Ishikawa (cell line): ENCODE measurements around the gene ARHGAP26.

ENCODE experiments used
- CEBPB ChIP-seq: IDR thresholded peaks from 2 replicates; pipeline ENCODE4 v1.6.1; 2012
- CREB1 ChIP-seq: IDR thresholded peaks from 2 replicates; pipeline ENCODE4 v1.6.1; 2012; ENCODE audit warnings: low read depth
- EGR1 ChIP-seq: IDR thresholded peaks from 2 replicates; pipeline ENCODE4 v1.6.1; 2012
- EP300 ChIP-seq: IDR thresholded peaks from 2 replicates; pipeline ENCODE4 v1.6.1; 2012; ENCODE audit warnings: borderline replicate concordance
- FOXM1 ChIP-seq: IDR thresholded peaks from 2 replicates; pipeline ENCODE4 v1.6.1; 2012; ENCODE audit warnings: low read depth, borderline replicate concordance
- NFIC ChIP-seq: IDR thresholded peaks from 2 replicates; pipeline ENCODE4 v1.6.1; 2012
- RAD21 ChIP-seq: IDR thresholded peaks from 2 replicates; pipeline ENCODE4 v1.6.1; 2012; ENCODE audit warnings: low read depth
- REST ChIP-seq: IDR thresholded peaks from 2 replicates; pipeline ENCODE4 v1.6.1; 2012; ENCODE audit warnings: low read depth, mild to moderate bottlenecking
- TAF1 ChIP-seq: IDR thresholded peaks from 2 replicates; pipeline ENCODE4 v1.6.1; 2012; ENCODE audit warnings: low read depth, mild to moderate bottlenecking
- TCF12 ChIP-seq: IDR thresholded peaks from 2 replicates; pipeline ENCODE4 v1.6.1; 2012; ENCODE audit warnings: low read depth
- TEAD4 ChIP-seq: IDR thresholded peaks from 2 replicates; pipeline ENCODE4 v1.6.1; 2012
- YY1 ChIP-seq: IDR thresholded peaks from 2 replicates; pipeline ENCODE4 v1.6.1; 2012; ENCODE audit warnings: low read depth
- ZBTB7A ChIP-seq: IDR thresholded peaks from 2 replicates; pipeline ENCODE4 v1.6.1; 2012; ENCODE audit warnings: low read depth
- TF ChIP-seq, protein P1 (sequence below): IDR thresholded peaks from 2 replicates; pipeline ENCODE4 v1.6.1; 2012
- TF ChIP-seq, protein P2 (sequence below): IDR thresholded peaks from 2 replicates; pipeline ENCODE4 v1.6.1; 2012

Gene ARHGAP26

GRCh38 chr5:142881076-142881783 lies 111.1 kb downstream of the ARHGAP26 start:
- TF ChIP-seq REST (no peak), EP300 (no peak), CEBPB (no peak), CREB1 (no peak), EGR1 (no peak), ZBTB7A (no peak), TAF1 (no peak), RAD21 (no peak), TEAD4 (no peak), NFIC (no peak)
- TF ChIP-seq, protein P1, sequence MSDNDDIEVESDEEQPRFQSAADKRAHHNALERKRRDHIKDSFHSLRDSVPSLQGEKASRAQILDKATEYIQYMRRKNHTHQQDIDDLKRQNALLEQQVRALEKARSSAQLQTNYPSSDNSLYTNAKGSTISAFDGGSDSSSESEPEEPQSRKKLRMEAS = no peak
- TF ChIP-seq, protein P2, sequence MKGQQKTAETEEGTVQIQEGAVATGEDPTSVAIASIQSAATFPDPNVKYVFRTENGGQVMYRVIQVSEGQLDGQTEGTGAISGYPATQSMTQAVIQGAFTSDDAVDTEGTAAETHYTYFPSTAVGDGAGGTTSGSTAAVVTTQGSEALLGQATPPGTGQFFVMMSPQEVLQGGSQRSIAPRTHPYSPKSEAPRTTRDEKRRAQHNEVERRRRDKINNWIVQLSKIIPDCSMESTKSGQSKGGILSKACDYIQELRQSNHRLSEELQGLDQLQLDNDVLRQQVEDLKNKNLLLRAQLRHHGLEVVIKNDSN = no peak

- TF ChIP-seq YY1 (no peak), NFIC (no peak), CREB1 (no peak), FOXM1 (no peak), CEBPB (no peak), EGR1 (no peak)
Observed at GRCh38 chr5:142881784-142882126, 111.6 kb downstream of the ARHGAP26 start.

DNA sequence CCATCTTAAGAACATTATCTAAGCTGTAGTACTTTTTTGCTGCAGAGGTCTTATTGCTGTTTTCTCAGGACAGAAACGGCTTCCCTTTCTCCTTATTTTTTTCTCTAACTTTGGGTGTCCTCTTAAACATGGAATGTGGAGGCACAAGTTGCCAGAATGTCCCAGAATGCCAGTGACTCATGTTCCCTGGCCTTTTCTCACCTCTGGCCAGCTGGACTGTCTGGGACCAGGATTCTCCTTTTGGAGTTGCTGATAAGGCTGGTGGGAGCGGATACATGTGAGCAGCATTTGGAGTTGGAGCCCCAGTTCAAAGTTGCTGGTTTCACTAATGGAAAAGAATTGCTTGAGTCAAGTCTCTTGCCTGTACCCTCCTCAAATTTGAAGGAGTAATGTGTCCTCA lies 112.8 kb downstream of the ARHGAP26 start:
- TF ChIP-seq TAF1 (no peak), CREB1 (no peak), TEAD4 (no peak), ZBTB7A (no peak), YY1 (no peak), EP300 (no peak), FOXM1 (no peak), TCF12 (no peak), EGR1 (no peak), CEBPB (no peak), RAD21 (no peak), NFIC (no peak), REST (no peak)
- TF ChIP-seq, protein P2 = no peak
- TF ChIP-seq, protein P1 = no peak

GRCh38 chr5:142883438-142883837 lies 113.3 kb downstream of the ARHGAP26 start:
- TF ChIP-seq ZBTB7A (no peak), CREB1 (no peak), RAD21 (no peak), FOXM1 (no peak), YY1 (no peak), EP300 (no peak), TAF1 (no peak)
- TF ChIP-seq, protein P2 = no peak

DNA sequence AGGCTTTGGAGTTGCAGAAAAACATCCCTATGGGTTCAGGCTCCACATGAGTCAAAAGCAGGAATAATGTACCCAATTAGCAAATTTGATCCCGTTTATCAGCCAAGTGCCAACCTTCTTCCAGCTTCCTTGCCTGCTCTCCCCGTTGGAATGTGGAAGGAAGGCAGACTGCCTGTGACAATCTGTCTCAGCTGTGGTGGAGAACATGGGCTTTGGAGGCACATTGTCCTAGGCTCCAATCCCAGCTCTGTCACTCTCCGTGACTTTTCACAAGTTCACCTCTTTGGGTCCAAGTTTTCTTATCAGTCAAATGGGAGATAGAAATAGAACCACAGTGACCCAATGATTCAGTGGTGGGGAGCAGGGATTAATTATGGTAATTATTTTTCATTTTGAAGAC lies 113.9 kb downstream of the ARHGAP26 start:
- TF ChIP-seq EGR1 (no peak), TAF1 (no peak), FOXM1 (no peak), NFIC (no peak), EP300 (no peak), ZBTB7A (no peak), CREB1 (no peak), REST (no peak), TEAD4 (no peak), RAD21 (no peak), TCF12 (no peak)
- TF ChIP-seq, protein P1 = no peak
